C4-2B (cell line): ENCODE measurements around the gene CTNNA1.

ENCODE experiments used
- CTCF ChIP-seq: fragments of 450-650 bp; conservative IDR thresholded peaks from 2 replicates; pipeline ENCODE4 v1.5.1; 2017; ENCODE audit warnings: mild to moderate bottlenecking
- ZFX ChIP-seq: fragments of 450-650 bp; IDR thresholded peaks from 2 replicates; pipeline ENCODE4 v1.6.1; 2017

DNA sequence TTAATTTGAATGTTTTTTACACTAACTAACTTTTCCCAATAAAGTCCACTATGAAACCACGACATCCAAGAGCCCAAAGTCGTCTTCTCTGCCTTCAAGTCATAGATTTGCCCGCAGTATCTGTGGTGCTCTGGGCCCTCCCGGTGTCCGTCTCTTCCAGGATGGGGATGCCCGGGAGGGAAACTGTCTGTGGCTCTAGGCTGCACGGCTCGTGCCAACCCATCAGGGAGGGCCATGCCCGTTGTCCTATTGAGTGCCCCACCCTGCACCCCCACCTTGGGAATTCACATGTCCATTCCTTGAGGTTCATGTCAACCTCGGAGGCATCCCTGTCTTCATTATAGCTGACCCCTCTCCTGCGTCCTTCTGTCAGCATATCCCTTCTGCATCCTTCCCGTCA is 181.7 kb downstream of the CTNNA1 start:
- no peak for TF ChIP-seq CTCF
- no peak for TF ChIP-seq ZFX
